VCaP (cell line): Measurements from ENCODE around the gene PRKCA.

Source experiments
- H3K27ac ChIP-seq: fragments of 450-650 bp; 2 replicates; pipeline ENCODE4 v1.5.1; 2017
- TF ChIP-seq, protein P1 (sequence below): fragments of 450-650 bp; conservative IDR thresholded peaks from 2 replicates; pipeline ENCODE4 v1.5.1; 2017; ENCODE audit warnings: mild to moderate bottlenecking, moderate library complexity

Gene PRKCA

DNA sequence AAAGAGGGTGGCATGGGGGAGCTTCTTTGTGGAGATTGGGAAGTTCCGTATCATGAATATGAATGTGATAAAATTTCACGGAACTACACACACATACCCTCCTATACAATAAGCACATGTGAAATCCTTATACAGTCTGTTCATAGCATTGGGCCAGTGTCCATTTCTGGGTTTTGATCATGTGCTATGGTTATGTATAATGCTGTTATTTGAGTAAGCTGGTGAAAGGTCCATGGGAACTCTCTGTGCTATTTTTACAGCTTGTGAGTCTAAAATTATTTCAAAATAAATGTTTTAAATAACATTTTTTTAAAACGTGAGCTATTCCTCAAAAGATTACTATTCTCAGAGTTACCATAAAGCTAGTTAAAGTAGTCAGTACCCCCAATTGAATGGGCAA is 327.3 kb downstream of the PRKCA start:
- no peak overlapping the region for H3K27ac ChIP-seq
- TF ChIP-seq, protein P1, sequence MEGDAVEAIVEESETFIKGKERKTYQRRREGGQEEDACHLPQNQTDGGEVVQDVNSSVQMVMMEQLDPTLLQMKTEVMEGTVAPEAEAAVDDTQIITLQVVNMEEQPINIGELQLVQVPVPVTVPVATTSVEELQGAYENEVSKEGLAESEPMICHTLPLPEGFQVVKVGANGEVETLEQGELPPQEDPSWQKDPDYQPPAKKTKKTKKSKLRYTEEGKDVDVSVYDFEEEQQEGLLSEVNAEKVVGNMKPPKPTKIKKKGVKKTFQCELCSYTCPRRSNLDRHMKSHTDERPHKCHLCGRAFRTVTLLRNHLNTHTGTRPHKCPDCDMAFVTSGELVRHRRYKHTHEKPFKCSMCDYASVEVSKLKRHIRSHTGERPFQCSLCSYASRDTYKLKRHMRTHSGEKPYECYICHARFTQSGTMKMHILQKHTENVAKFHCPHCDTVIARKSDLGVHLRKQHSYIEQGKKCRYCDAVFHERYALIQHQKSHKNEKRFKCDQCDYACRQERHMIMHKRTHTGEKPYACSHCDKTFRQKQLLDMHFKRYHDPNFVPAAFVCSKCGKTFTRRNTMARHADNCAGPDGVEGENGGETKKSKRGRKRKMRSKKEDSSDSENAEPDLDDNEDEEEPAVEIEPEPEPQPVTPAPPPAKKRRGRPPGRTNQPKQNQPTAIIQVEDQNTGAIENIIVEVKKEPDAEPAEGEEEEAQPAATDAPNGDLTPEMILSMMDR: no peak

DNA sequence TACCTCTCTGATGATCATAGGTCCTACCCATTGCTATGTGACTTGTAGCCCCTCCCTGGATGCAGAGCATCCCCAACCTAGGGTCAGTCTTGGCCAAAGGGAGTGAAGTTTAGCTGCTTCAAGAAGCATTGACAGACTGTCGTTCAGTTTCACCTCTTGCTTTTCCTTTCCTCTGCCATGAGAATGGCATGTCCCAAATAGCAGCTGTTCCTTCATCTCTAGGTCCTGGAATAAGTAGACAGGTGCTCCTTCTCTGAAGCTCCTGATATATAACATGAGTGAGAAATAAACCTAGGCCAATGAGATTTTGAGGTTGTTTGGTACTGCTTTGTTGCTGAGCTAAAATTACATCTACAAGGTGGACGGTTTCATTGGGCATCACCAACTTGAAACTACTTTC is 328.0 kb downstream of the PRKCA start:
- H3K27ac ChIP-seq: no peak overlapping the region
- TF ChIP-seq, protein P1: no peak

DNA sequence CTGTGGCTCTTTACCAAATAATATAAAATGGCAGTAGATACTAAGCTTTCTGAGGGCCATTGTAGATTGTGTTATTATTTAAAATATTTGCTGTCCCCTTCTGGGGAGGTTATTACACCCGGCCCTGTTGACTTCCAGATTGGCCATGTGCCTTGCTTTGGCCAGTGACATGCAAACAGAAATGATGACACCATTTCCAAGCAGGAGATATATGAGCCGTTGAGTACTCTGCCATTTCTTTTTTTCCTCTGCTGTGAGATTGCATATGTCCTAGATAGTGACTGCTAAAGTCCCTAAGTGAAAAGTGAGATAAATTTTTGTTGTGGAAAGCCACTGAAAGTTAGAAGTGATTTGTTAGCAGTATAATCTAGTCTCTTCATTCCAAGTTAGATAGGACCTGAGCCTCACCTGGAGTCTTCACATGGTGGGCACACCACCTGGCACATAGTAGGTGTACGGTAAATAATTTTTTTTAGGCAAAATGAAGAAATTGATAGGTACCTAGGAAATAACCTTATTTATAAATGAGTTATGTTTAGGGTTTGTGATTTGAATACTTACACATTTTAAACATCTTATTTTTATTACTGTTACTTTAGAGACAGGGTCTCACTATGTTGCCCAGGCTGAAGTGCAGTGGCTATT is 328.5 kb downstream of the PRKCA start:
- TF ChIP-seq, protein P1: no peak
- no peak overlapping the region for H3K27ac ChIP-seq

DNA sequence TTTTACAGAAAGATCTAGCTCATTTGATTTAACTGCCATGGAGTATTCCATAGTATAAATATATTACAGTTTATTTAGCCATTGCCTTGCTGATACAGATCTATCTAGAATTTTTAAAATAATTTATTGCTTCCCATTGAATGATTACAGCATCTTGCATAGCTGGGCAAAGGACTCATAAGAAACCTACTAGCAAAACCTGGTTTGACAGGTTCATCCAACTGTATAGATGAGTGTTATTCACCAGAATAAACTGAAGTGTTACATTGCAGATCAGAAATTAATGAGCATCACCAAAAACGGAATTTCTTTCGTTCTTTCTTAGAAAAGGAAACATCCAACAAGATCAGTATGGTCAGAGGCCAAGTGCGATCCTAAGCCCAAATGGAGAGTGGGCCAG is 330.3 kb downstream of the PRKCA start:
- TF ChIP-seq, protein P1: no peak
- H3K27ac ChIP-seq: peak overlapping the region; percentile 26; the same call in 1 of the 2 replicates

DNA sequence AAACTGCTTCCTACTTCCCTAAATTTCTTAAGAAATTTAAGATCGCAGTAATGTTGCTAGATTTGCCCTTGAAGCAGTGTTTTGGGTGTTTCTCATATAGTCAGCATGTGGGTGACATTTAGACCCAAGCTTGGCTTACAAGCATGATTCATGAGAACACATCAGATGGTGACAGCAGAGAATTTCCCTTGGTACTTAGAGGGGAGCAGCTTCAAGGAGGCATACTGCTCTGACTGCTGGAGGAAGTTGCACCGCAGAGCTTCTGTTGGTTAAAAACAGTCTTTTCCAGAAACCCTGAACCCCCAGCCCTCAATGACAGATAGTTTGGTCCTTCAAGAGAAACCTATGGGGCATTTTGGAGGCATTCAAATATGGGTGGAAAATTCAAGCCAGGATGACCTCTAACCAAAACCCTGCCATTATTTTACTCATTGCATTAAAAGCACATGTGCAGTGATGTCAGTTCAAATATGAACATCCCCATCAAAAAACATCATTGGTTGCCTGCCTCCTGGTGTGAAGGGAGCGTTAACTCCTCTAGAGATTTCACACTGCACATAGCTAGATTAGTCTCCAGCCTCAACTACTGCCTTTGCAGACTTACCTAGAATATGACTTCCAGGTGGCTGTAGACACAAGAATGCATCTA is 331.0 kb downstream of the PRKCA start:
- TF ChIP-seq, protein P1: no peak
- no peak overlapping the region for H3K27ac ChIP-seq

DNA sequence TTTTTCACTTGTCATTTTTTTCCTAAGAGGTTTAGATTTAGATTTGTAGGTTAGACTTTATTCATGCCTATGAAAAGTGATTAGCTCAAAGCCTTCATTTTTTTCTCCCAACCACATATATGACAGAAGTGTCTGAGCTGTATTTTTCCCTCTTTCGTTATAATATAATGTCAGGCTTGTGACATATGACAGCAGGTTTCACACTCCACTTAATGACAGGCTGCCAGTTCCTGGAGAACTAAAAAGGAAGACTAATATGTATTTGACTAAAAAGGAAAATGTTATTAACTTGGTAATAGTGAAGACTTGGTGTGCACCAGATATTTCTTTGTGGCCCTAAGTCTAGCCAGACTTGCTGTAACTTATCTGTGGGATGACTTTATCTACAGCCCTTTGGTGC is 331.8 kb downstream of the PRKCA start:
- no peak overlapping the region for H3K27ac ChIP-seq
- TF ChIP-seq, protein P1: no peak

DNA sequence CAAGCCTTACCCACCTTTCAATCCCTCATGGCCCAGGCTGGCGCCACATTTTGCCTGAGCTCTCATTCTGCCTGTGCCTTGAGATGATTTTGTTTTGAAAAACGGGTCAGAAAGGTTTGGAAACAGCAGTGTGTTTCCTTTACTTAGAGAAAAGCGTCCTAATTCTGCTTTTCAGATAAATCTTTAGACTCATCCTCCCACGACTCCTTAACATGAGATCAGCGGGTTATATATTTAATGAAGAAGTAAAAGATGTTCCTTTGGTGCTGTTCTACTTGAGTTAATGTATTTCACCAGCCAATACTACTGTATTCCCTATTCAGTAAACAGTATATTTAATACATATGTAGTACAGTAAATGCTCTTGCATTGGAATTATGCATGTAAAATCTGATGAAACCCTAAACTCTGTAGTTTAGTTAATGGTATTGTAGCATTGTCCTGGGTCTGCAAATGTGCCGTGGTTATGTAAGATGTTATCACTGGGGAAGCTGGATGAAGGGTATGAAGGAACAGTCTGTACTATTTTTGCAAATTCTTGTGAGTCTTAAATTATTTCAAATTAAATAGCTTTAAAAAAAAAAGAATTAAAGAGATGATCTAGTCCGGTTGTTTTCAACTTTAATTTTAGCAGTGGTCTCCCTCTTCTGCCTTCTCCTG is 333.1 kb downstream of the PRKCA start:
- TF ChIP-seq, protein P1: no peak
- no peak overlapping the region for H3K27ac ChIP-seq
